NCI-H1417 (cell line): ENCODE measurements around the gene ZNF385B.

Source experiments
- DNase-seq, 3 experiments: peaks; one replicate each; lab custom pipeline; 2025; lab: John Stamatoyannopoulos, UW

The ZNF385B gene

DNA sequence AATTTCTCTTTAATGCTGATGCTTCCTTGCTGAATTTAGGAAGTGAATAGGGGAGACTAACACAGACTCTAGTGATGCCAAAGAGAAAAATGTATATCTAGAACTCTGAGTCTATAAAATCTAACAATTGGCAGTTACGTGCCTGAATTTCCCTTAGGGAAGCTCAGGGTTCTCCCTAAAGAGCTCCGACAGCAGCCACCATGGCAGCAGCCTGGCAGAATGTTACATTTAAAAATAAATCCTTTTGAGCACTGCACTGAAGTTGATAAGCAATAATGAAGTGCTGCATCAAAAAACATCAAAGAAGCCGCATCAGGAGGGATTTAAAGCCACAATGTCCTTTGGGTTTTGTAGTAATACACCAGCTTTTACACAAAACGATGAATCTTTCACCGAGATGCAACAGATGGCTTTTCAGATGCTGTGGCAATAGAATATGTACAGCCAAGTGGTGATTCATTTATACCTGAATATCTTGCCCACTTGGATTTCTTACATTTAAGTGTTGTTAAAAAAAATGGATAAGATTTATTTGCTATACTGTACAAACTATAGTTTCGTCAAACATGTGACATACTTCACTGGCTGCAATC lies 305.6 kb downstream of the ZNF385B start:
- no peak for DNase-seq

DNA sequence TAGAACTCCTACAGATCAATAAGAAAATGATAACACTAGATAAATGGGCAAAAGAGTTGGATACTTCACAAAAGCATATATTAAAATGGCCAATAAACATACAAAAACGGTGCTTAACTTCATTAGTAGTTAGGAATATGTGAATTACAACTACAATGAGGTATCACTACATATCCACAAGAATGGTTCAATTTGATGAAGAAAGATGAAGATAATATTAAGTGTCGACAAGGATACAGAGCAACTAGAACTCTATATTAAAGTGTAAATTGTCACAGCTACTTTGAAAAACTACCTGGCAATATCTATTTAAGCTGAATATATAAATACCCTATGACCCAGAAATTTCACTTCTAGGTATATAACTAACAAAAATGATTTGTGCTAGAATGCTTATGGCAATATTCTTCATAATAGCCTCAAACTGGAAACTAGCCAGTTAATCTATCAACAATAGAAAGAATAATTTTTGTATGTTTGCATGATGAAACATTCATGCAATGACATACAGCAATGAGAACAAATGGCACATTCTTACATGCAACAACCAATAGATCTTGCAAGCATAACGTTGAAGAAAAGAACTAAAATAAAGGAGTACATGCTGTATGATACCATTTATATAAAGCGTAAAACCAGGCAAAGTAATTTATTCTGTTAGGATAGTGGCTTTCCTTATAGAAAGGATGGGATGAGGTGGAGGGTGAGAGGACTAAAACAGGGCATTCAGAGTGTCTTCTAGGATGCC lies 306.6 kb downstream of the ZNF385B start:
- no peak for DNase-seq

GRCh38 chr2:179553382-179553781 lies 308.0 kb downstream of the ZNF385B start:
- DNase-seq, result no peak

GRCh38 chr2:179551539-179552045 lies 309.8 kb downstream of the ZNF385B start:
- DNase-seq, result no peak

DNA sequence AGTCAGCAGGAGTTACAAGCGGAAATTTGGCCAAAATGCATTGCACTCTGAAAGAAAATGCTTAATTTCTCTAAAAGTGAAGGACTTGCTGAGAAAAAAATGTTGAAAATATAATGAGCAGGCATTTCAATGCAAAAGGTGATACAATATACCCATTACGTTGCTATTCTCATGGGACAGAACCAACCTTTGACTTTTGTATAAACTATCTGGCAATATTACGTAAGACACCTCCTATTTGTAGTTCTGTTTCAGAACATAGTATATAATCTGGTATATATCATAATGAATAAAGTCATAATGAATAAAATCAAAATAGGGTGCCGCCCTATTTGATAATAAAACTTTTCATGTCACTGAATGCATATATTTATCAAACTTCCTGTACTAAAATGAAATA lies 310.6 kb downstream of the ZNF385B start:
- DNase-seq, result no peak

GRCh38 chr2:179550214-179550613 lies 311.2 kb downstream of the ZNF385B start:
- DNase-seq, result peak in 2 of 3 experiments; percentile 34 to 72

DNA sequence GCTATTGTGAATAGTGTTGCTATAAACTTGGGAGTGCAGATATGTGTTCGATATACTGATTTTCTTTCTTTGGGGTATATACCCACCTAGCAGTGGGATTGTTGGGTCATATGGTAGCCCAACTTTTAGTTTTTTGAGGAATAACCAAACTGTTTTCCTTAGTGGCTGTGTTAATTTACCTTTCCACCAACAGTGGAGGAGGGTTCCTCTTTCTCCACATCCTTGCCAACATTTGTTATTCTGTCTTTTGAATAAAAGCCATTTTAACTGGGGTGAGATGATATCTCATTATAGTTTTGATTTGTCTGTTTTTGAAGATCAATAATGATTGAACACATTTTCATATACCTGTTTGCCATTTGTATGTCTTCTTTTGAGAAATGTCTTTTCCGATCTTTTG lies 314.8 kb downstream of the ZNF385B start:
- no peak for DNase-seq

GRCh38 chr2:179545024-179545423 lies 316.4 kb downstream of the ZNF385B start:
- DNase-seq, result no peak

DNA sequence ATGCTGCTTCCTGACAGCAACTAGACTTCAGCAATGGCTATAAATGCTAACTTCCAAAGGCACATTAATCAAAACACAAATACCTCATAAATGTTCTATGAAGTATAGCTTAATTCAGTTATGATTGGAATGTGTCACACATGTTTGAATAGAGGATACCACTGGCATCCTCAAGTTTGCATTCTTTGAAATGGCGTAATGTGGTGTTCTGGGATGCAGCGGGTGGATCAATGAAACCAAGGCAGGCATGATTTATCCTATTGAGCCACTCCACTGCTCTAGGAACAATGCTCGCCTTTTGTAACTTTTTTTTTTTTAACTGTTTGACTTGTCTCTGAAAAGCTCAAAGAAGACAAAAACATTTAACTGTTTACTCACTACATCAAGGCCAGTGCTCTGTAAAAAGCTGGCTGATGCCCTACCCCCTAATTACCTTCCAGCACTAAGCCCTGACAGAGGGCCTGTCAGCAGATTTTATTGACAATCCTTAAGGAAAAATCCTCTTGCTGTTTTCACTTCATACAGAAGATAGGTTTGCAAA lies 318.0 kb downstream of the ZNF385B start:
- peak; percentile 20 to 97 (median 76) for DNase-seq

DNA sequence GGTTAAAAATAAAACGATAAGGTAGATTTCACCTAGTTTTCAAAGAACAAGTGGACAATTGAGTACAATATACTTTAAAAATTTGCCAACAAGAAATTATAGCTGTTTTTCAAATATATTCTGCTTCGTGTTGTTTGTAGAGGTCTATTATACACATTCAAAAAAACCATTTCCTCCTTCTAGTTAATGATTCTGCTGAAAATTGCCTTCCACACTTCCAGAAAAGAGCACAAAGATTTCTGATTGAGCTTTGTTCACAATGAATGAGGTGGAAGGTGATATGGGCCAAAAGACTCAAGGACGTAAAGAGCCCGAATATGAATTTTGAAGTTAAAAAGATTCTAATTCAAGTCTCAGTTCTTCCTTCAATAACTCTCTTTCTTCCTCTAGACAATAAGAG lies 319.8 kb downstream of the ZNF385B start:
- DNase-seq, result no peak

- no peak for DNase-seq
Measured at GRCh38 chr2:179539124-179539511, 322.3 kb downstream of the ZNF385B start.

GRCh38 chr2:179538406-179539123 lies 322.8 kb downstream of the ZNF385B start:
- peak in 1 of 3 experiments; percentile 28 for DNase-seq

DNA sequence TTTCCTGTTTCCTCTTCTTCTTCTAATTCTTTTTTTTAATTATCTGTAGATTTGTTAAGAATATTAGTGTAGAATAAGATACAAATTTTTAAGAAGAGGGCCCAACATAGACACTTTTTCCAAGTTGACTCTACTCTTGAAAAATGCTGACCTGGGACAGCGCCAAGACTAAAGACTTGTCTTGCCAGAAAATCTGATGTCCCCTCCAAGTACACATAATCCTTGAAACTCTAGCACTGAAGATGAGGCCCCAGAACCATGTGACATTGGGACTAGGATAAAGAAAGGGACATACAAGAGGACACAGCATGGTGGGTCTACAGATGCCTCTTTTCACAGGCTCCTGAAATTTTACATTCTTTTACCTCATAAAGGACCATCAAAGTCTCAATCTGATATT lies 325.2 kb downstream of the ZNF385B start:
- DNase-seq, result no peak

- DNase-seq, result no peak
Measured at GRCh38 chr2:179533875-179534274, 327.5 kb downstream of the ZNF385B start.

GRCh38 chr2:179532863-179533278 lies 328.5 kb downstream of the ZNF385B start:
- DNase-seq, result peak in 2 of 3 experiments; percentile 7 to 27

GRCh38 chr2:179528576-179529069 lies 332.8 kb downstream of the ZNF385B start:
- no peak for DNase-seq

- DNase-seq, result no peak
Measured at GRCh38 chr2:179525340-179525739, 336.1 kb downstream of the ZNF385B start.

DNA sequence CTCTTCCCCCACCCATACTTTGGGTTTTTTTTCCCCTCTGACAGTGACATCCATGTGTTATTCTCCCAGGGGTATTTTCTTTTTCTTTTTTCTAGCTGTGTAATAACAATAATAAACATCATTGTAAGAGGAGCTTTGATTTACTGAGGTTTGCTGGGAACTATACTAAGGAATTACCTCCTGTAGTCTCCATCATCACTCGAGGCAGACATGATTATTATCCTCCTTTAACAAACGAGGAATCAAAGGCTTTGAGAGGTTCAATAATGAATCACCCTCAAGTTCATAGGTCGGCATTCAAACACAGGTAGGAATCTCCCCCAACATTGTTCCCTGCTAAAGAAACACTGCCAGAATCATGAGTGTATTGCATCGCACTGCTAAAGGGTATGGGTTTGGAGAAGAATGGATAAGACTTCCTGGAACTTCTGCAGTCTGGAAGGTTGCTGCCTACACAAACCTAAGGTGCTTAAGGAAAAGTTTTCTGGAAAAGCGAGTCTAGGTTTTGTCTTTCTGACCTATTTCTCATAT lies 336.5 kb downstream of the ZNF385B start:
- DNase-seq, result peak in 1 of 3 experiments; percentile 5

DNA sequence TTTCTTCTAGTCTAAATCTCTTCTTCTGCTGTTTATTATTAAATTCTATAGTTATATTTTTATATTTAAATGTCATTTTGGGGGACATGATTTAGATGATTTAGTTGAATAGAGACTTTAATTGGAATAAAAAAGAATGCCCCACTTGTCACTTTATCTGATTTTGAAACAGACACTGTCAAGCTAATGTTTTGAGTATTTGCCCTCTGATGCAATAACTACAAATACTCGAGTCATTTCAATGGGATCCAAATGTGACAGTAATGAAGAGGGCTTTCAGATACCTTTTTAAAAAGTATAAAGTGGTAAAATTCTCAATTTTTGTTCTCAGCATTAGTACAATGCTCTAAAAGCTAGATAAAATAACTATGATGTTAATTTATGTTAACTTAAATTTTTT lies 339.5 kb downstream of the ZNF385B start:
- peak in 1 of 3 experiments; percentile 38 for DNase-seq

DNA sequence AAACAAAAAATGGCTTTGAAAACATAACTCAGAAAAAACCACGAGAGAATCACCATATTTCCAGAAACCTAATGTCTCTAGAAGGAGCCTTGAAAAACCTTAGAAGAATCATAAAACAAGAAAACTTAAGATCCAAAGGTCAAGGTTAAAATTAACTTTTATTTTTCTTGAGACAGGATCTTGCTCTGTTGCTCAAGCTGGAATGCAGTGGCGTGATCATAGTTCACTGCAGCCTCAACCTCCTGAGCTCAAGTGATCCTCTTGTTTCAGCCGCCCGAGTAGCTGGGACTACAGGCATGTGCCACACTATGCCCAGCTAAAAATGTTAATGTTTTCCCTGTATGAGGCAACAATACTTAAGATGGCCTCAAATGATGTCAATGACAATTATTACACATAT lies 342.6 kb downstream of the ZNF385B start:
- DNase-seq, result no peak

GRCh38 chr2:179513181-179513580 lies 348.2 kb downstream of the ZNF385B start:
- no peak for DNase-seq
